ENCODE results near the gene NTS.

The NTS gene

GRCh38 chr12:85834378-85834777 is 39.7 kb upstream of the NTS start:
- no peaks in the 10 kb centered on the region for H3F3A ChIP-seq (ENCODE audit: insufficient read depth)
- H3K27me3 ChIP-seq (ENCODE audit: low read length): no peaks in the 10 kb centered on the region; the same call in 1 of the 2 replicates
- no peaks in the 10 kb centered on the region for H3K9me3 ChIP-seq (ENCODE audit: insufficient read depth, low read length)
- H3K9ac ChIP-seq (ENCODE audit: low read length): no peak overlapping the region
- no peaks in the 10 kb centered on the region for H3K79me2 ChIP-seq (ENCODE audit: insufficient read depth, low read length)
- H3K9me2 ChIP-seq (replicated peaks; ENCODE audit: insufficient read depth, low read length): no peaks in the 10 kb centered on the region
- no peaks in the 10 kb centered on the region for H3K36me3 ChIP-seq (ENCODE audit: low read length)
- H3K4me3 ChIP-seq (ENCODE audit: insufficient read depth, low read length, poor library complexity, severe bottlenecking): no peak overlapping the region
- TF ChIP-seq EZH2phosphoT487 (conservative IDR thresholded peaks at IDR 0.05; ENCODE audit: low read length) (no peak), CTCF (IDR thresholded peaks at IDR 0.05; ENCODE audit: insufficient read depth, low read length, poor library complexity, severe bottlenecking) (no peak)
- H3K4me2 ChIP-seq (ENCODE audit: low read depth, low read length, poor library complexity, severe bottlenecking): no peak overlapping the region
- H3K27ac ChIP-seq (ENCODE audit: low read depth, low read length): no peak overlapping the region
- H2AFZ ChIP-seq (ENCODE audit: low read depth, low read length, severe bottlenecking): no peak overlapping the region
- H4K20me1 ChIP-seq (ENCODE audit: low read depth, low read length): no peaks in the 10 kb centered on the region

GRCh38 chr12:85835426-85836196 is 38.5 kb upstream of the NTS start:
- Histone ChIP-seq H3F3A (ENCODE audit: insufficient read depth) (no peaks in the 10 kb centered on the region), H3K9me2 (replicated peaks; ENCODE audit: insufficient read depth, low read length) (no peaks in the 10 kb centered on the region), H4K20me1 (ENCODE audit: low read depth, low read length) (no peaks in the 10 kb centered on the region), H3K79me2 (ENCODE audit: insufficient read depth, low read length) (no peaks in the 10 kb centered on the region), H3K36me3 (ENCODE audit: low read length) (no peaks in the 10 kb centered on the region), H3K9ac (ENCODE audit: low read length) (no peak overlapping the region), H3K4me2 (ENCODE audit: low read depth, low read length, poor library complexity, severe bottlenecking) (no peak overlapping the region), H3K27ac (ENCODE audit: low read depth, low read length) (no peak overlapping the region), H3K27me3 (ENCODE audit: low read length) (no peaks in the 10 kb centered on the region), H3K9me3 (ENCODE audit: insufficient read depth, low read length) (no peaks in the 10 kb centered on the region), H3K4me3 (ENCODE audit: insufficient read depth, low read length, poor library complexity, severe bottlenecking) (no peak overlapping the region), H2AFZ (ENCODE audit: low read depth, low read length, severe bottlenecking) (no peak overlapping the region)
- TF ChIP-seq EZH2phosphoT487 (conservative IDR thresholded peaks at IDR 0.05; ENCODE audit: low read length) (no peak), CTCF (IDR thresholded peaks at IDR 0.05; ENCODE audit: insufficient read depth, low read length, poor library complexity, severe bottlenecking) (no peak)

- Histone ChIP-seq H3K27ac (ENCODE audit: low read depth, low read length) (no peak within 1 kb of the TSS), H3K4me3 (ENCODE audit: insufficient read depth, low read length, poor library complexity, severe bottlenecking) (no peak within 1 kb of the TSS), H3K9me2 (replicated peaks; ENCODE audit: insufficient read depth, low read length) (no peaks in the 10 kb centered on the region)
Measured at GRCh38 chr12:85836197-85837090, 37.7 kb upstream of the NTS start, which contains the start of gene RASSF9. Gene RASSF9 (minus strand): TSS chr12:85836409. CDS start chr12:85836201, 208 bp downstream.

More at GRCh38 chr12:85836197-85837090, 37.7 kb upstream of the NTS start, which contains the start of gene RASSF9:
- no peak within 1 kb of the TSS for H2AFZ ChIP-seq (ENCODE audit: low read depth, low read length, severe bottlenecking)
- no peaks in the 10 kb centered on the region for H3K79me2 ChIP-seq (ENCODE audit: insufficient read depth, low read length)
- H3K9me3 ChIP-seq (ENCODE audit: insufficient read depth, low read length): no peaks in the 10 kb centered on the region
- TF ChIP-seq CTCF (IDR thresholded peaks at IDR 0.05; ENCODE audit: insufficient read depth, low read length, poor library complexity, severe bottlenecking) (no peak), EZH2phosphoT487 (conservative IDR thresholded peaks at IDR 0.05; ENCODE audit: low read length) (no peak)
- no peak within 1 kb of the TSS for H3K4me2 ChIP-seq (ENCODE audit: low read depth, low read length, poor library complexity, severe bottlenecking)
- H3K36me3 ChIP-seq (ENCODE audit: low read length): no peaks in the 10 kb centered on the region
- H3F3A ChIP-seq (ENCODE audit: insufficient read depth): no peaks in the 10 kb centered on the region
- H4K20me1 ChIP-seq (ENCODE audit: low read depth, low read length): no peaks in the 10 kb centered on the region
- no peaks in the 10 kb centered on the region for H3K27me3 ChIP-seq (ENCODE audit: low read length)
- H3K9ac ChIP-seq (ENCODE audit: low read length): no peak within 1 kb of the TSS
